NCI-H1105 treated with DMSO at 0.1 percent for 48 hours (cell line): Measurements from ENCODE around the gene GNG12.

Experiments used
- DNase-seq: peaks from one replicate; lab custom pipeline; 2025; lab: John Stamatoyannopoulos, UW

The GNG12 gene

DNA sequence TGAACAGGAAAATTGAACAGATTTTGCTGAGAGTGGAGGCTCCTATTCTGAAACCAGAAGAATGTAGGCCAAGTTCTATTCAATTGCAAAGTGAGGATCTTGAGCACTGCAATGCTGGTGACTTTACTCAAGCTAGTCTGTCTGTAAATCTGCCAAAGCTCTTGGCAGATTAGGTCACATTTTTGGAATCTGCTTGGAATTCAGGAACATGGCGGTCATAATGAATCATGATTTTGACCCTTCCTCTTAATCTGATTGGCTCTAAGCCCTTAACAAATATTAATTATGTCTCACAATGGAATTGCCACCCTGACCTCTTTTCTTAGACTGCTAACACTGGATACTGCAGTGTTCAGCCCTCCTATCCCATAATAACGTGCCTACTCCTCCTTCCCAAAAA is 7.2 kb upstream of the GNG12 start:
- no peak for DNase-seq

GRCh38 chr1:67839826-67840225 is 6.6 kb upstream of the GNG12 start:
- DNase-seq = no peak

DNA sequence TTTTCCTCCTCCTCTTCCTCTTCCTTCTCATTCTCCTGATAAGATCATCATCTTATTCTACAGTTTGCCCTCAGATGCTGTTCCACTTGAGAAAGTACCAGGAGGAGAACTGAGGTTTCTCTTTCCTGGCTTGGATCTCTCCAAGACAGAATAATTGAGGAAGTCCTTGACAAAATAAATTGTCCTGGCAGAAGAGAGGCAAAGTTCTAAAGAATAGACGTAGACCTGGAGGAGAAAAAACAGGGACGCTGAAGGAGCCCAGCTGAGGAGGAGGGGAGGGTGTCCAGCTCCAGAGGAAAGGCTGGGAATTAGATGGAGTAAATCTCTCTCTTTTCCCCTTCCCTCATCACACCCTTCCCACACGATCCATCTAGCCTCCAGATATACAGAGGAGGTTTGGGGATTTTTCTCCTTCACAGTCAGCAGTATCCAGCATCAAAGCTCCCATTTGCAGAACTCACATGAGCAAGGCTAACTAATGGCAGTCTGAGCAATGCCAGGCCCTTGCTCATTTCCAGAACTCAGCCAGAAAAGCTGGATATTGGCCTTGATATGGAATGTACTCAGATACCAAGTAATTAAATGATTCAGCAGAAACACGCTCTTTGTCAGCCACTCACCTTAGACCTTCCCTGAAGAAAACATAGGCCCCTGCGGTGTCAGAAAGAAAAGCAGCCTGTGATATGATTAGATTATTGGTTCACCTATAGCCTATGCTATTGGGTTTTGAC is 5.1 kb upstream of the GNG12 start:
- no peak for DNase-seq

DNA sequence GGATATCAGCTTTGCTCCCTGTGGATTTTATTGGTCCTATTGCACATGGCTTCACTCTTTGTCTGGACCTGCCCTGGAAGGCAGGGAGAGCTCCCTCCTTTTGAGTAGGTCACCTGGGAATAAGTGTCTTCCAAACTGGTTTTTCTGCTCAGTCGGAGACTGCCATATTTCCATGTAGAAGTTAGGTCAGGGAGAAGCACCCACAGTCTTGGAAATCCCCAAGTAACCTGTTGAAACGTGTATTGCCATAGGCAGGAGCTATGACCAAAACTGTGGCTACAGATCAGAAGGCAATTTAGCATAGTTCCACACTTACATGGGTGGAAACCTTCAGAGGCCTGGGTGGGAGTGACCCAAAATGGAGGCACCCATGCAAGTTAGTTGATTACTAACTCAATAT is 3.5 kb upstream of the GNG12 start:
- DNase-seq = no peak

DNA sequence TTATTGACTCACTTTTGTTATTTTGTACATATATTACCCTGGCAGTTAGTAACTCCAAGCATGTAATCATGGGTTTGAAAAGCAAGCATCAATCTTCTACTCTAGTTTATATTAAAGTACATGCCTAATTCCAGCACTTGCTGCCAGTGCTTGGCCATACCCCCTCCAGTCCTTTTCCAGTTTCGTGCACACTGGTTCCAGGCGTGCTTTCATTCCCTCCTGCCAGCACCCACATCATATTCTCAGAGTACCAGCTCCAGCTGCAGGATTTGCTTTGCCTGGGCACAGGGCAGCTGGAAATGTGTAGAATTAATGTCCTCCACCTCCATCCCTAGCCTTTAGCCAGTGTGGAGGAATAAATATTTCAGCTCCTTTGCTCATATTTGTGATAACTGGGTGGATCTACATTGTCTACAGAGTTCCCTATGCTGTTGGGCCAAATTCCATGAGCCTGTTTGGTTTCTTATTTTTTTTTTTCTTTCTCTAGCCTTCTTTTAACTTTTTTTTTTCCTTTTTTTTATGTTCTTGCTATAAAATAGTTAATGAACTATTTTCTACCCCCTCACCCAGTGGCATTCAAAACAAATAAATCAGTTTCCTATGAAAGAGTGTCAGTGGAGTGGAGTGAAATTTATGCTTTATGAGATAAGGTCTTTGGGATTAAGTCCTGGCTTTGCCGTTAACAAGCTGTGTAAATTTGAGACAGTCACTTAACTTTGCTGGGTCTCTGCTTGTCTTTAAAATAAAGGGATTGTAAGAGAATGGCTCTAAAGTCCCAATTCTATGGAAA is 2.6 kb upstream of the GNG12 start:
- DNase-seq = no peak

DNA sequence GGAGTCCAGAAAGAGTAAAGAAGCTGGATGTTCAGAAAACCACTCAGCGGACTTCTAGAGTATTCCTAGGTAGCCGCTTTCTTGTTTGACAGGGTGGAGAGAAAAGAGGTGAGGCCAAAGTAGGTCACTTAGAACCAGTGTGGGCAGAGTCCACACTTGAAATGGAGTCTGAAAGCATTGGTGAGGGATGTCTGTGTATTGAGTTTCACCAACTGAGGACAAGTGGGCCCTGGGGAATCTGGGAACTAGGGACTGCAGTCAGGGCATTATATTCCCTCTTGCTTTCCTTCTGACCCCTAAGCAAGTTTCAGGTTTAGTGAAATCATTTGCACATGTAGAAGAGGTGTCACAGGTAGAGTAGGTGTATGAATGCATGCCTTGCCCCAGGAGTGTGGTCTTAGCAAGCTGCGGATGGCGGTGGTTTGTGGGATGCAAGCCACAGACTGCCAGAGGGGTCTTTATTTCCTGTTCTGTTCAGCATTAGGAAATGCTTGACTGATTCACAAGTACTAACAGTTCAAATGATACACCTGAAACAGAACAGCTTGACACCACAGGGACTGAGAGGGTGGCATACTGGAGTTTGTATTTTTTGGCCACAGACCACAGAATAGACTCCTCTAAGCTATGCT is 1.1 kb upstream of the GNG12 start:
- DNase-seq = no peak

- DNase-seq = no peak
These were observed 304 bp upstream of the GNG12 start for GRCh38 chr1:67833602-67833940.

GRCh38 chr1:67831850-67832513 is 1.3 kb downstream of the GNG12 start:
- DNase-seq = peak; percentile 69

GRCh38 chr1:67830928-67831830 is 2.1 kb downstream of the GNG12 start:
- no peak for DNase-seq

GRCh38 chr1:67830226-67830625 is 3.0 kb downstream of the GNG12 start:
- DNase-seq = no peak

DNA sequence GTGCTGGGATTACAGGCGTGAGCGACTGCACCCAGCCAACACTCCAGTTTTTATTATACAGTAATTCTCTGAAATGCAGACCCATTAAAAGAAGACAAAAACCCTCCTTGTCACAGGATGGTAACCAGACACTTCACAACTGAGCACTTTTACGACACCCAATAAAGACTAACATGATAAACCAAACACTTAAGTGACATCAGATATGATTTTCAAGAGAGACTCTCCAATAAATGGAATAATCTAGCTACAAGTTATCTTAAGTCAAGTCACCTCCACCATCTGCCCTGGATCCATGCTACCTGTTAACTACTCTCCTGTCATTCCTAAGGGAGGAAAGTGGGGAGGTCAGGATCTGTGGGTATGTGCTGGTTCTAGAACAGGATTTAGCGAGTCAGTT is 5.6 kb downstream of the GNG12 start:
- DNase-seq = no peak

DNA sequence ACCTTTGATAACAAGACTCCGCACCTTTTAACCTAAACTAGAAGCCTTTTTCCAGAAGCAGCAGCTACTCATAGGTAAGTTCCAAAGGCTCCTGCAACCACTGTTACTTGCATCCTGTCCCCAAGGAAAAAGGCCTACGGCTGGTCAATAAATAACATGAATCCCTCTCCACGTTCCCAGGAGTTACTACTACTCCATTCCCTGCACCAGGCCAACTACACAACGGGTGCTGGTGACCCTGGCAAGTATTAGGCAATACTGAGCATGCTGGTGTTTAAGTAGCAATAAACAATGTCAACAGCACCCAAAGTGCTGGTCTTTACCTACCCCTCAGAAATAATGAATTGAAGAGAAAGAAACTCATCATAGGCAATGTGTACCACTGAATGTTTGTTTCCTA is 7.7 kb downstream of the GNG12 start:
- DNase-seq = no peak

DNA sequence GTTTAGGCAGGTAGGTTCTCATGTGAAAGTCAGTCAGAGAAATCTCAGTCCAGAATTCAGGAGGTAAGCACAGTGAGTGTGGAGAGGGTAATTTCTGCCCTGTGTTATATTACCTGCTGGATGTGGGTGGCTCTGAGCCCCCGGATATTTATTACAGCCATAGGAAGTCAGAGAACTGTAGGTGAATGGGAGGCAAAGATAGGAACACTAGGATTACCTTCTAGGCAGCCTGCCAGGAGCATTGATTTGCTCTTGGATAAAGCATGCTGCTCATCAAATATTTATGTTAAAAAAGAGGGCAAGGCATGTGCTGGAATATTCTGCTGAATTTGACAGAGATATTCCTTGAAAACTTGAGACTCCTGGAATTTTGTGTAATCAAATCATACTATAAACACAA is 8.5 kb downstream of the GNG12 start:
- DNase-seq = no peak

GRCh38 chr1:67823615-67824014 is 9.7 kb downstream of the GNG12 start:
- no peak for DNase-seq

- no peak for DNase-seq
These were observed 12.0 kb downstream of the GNG12 start for GRCh38 chr1:67821263-67821662.

GRCh38 chr1:67818725-67819301 is 14.5 kb downstream of the GNG12 start:
- no peak for DNase-seq

- no peak for DNase-seq
These were observed 15.1 kb downstream of the GNG12 start for GRCh38 chr1:67818162-67818561.

DNA sequence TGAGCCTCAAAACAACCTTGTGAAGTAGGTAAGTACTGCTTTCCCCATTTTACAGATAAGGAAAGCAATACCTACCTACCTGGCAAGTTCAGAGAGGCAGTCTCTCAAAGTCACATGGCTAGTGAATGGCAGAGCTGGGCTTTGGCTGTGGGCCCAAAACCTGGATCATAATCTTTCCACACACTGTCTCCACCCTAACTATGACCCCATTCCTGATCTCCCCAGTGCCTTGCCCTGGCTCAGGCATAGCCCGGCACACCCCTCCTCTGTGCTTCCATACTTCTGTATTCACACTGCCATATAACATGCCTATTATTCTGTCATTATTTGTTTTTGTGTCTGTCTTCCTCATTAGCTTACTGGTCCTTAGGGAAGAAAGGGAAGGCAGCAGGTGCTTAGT is 15.9 kb downstream of the GNG12 start:
- DNase-seq = no peak

DNA sequence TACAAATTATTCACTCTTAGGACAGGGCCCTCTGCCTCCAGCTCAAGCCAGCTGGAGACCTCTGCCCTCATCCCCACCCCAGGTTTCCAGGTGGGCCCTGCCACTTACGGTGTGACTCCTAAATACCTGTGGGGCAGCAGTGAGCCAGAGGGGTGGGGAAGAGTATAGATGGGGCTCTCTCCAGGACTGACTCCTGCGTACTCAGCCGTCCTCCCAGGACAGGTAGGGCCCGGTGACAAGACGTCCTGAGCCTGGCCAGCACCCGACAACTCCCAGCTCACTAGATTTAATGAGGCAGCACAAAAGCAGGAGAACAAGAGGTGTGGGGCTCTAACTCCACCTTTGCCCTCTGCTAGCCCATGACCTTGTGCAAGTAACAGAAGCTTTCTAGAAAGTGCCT is 16.8 kb downstream of the GNG12 start:
- DNase-seq = no peak

DNA sequence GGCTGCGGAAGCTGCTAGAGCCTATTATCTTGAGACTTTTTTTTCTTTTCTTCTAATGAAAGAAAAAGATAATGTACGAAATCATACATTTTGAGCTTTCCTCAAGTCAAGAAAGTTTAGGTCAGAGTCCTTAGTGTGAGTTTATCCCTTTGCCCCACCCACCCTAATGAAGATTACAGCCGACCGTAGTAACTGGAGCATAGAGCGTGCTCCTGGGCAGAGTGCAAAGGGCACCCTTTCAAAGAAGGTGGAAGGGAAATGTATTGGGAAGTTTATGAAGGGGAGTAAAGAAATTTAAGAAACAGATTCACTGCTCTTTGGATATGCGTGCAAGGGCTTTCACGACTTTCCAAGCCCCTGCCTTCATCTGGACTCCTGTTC is 17.2 kb downstream of the GNG12 start:
- DNase-seq = no peak

DNA sequence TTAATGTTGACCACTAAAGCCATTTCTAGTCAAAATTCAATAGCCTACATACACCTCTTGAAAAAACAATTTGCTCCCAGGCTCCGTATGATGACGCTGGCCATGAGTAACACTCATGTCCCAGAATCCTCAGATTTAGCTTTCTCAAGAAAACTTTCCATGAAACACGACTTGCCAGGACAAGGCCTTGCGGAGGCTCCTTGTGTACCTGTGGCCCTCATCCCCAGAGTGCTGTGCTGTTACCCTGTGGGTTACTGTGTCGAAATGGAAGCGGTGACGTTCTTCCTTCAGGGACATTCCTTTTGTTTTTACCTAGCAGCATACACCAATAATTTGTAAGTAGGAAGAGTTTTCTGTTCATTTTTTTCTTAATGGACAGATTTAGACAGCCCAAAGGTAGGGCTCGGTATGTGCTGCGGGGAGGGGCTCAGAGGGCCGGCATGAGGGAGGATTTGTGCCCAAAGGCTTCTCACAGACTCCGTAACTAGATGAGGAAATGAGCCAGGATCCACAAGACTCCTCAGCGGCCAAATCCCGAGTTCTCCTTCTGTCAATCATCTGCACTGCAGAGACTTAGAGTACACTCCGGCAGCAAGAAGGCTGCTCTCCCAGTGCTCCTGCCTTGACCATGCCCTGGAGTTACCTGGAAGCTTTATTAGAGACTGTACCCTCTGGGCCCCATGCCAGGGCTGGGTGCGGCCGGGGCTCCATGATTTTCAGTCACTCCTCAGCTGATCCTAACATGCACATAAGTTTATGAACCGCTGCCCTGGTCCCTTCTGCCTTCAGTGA is 17.8 kb downstream of the GNG12 start:
- DNase-seq = no peak
